ENCODE measurements around the gene TMEM98. TPM values are rescaled to one million over a fixed set of nuclear protein-coding genes. Genes with fewer than 3 reads are reported as not detected.

TMEM98 gene
- total and polyA plus RNA-seq, 9 of the 15 experiments (the other 6 are each of a cell fraction or from before 2014, with no cell fraction given): 33.5 to 164 (median 84.7) TPM

DNA sequence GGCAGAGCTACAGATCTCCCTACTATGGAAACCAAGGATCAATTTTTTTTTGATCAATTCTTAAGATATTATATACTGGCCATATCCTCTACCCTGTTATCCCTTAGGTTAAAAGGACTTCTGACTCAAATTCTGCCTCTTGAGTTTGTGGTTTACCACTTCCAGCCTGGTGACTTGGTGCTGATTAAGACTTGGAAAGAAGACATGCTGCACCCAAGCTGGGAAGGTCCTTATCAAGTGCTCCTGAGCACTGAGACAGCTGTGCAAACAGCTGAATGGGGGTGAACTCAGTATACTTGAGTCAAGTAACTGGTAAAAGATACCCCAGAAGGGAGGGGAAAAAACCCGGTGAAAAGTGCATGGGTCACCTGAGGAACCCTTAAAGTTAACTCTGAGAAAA lies 43.2 kb downstream of the TMEM98 start:
- H3K79me2 ChIP-seq (ENCODE audit: control insufficient read depth, insufficient read depth, low read length): no peaks in the 10 kb centered on the region
- CTCF ChIA-PET (ENCODE audit: low intra/inter-chr PET ratio): no interaction called here
- no peak overlapping the region for H3K9ac ChIP-seq (ENCODE audit: insufficient read depth in 1 of 2, low read depth in 2 of 2, low read length in 2 of 2)
- ATAC-seq (peak; percentile 87), DNase-seq (ENCODE audit: extremely low read depth in 1 of 4, low spot score in 3 of 4) (peak; percentile 48 to 95 (median 64)), FAIRE-seq (peak; percentile 96)
- peaks cover 3 to 31% of the 10 kb centered on the region in 2 experiments; a peak in 4 of 5 replicates for H3K4me1 ChIP-seq (replicated peaks in 1 of 2; ENCODE audit: control insufficient read depth in 2 of 2, insufficient read depth in 2 of 2, low read length in 2 of 2)
- no peaks in the 10 kb centered on the region for H4K20me1 ChIP-seq (replicated peaks; ENCODE audit: control insufficient read depth, insufficient read depth, low read length)
- intact Hi-C loops (cut with micrococcal nuclease): no loop called here
- peak overlapping the region; percentile 6; the same call in 1 of the 2 replicates for H3K4me2 ChIP-seq (ENCODE audit: insufficient read depth, low read length)
- H3K9me3 ChIP-seq (replicated peaks; ENCODE audit: control insufficient read depth, insufficient read depth, low read depth, low read length): no peaks in the 10 kb centered on the region
- no peaks in the 10 kb centered on the region for H3K27me3 ChIP-seq (ENCODE audit: control insufficient read depth in 2 of 2, insufficient read depth in 2 of 2, low read length in 2 of 2)
- no TSS peak for BruUV-seq (replicated peaks)
- H3K9me1 ChIP-seq (ENCODE audit: control insufficient read depth, insufficient read depth, low read length): no peaks in the 10 kb centered on the region
- H3K4me3 ChIP-seq: no peak overlapping the region
- in situ Hi-C loops (cut with MboI): no loop called here
- POLR2A ChIA-PET: interaction anchor here (0.6 to 1.2 kb wide), 5 partner anchors 9 to 523 kb away, joined by 3 to 5 read pairs (median 4); partner anchors contain the start of gene SPACA3
- no peak overlapping the region for H2AFZ ChIP-seq (ENCODE audit: low read depth, low read length)
- no peak overlapping the region; the same call in 2 of the 3 replicates for H3K27ac ChIP-seq (ENCODE audit: extremely low read depth, low read depth, low read length)
- H3K36me3 ChIP-seq (ENCODE audit: control insufficient read depth, insufficient read depth, low read length): no peaks in the 10 kb centered on the region
- 0% methylated on average over 1 of the region's 1 CpG for WGBS (ENCODE audit: insufficient coverage, low coverage, missing lambda C conversion rate)
- TF ChIP-seq RBM14 (IDR thresholded peaks at IDR 0.05; ENCODE audit: borderline replicate concordance, insufficient read depth, low read depth, low read length): no peak
- no peak for TF ChIP-seq NR3C1 (CRISPR knock-in tag; IDR thresholded peaks at IDR 0.05)
- no peak for TF ChIP-seq NCOA6 (IDR thresholded peaks at IDR 0.05)
- no peak for TF ChIP-seq CHAMP1 (IDR thresholded peaks at IDR 0.05)
- TF ChIP-seq ILF3 (IDR thresholded peaks at IDR 0.05; ENCODE audit: borderline replicate concordance): no peak
- TF ChIP-seq, protein P1, sequence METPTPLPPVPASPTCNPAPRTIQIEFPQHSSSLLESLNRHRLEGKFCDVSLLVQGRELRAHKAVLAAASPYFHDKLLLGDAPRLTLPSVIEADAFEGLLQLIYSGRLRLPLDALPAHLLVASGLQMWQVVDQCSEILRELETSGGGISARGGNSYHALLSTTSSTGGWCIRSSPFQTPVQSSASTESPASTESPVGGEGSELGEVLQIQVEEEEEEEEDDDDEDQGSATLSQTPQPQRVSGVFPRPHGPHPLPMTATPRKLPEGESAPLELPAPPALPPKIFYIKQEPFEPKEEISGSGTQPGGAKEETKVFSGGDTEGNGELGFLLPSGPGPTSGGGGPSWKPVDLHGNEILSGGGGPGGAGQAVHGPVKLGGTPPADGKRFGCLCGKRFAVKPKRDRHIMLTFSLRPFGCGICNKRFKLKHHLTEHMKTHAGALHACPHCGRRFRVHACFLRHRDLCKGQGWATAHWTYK (CRISPR knock-in tag; IDR thresholded peaks at IDR 0.05): no peak
- no peak for TF ChIP-seq PHB (CRISPR knock-in tag; IDR thresholded peaks at IDR 0.05)
- TF ChIP-seq SPI1 (IDR thresholded peaks at IDR 0.05; ENCODE audit: borderline replicate concordance, low read depth, low read length): no peak
- TF ChIP-seq FOSL1 (tag; conservative IDR thresholded peaks at IDR 0.05): peak; percentile 83
- TF ChIP-seq NELFE (IDR thresholded peaks at IDR 0.05; ENCODE audit: insufficient read depth, insufficient read length): no peak
- TF ChIP-seq FOXK1 (CRISPR knock-in tag; IDR thresholded peaks at IDR 0.05; ENCODE audit: borderline replicate concordance): no peak
- no peak for TF ChIP-seq TCF7L2 (IDR thresholded peaks at IDR 0.05; ENCODE audit: low read depth, low read length)
- TF ChIP-seq DIDO1 (tag; IDR thresholded peaks at IDR 0.05; ENCODE audit: low read depth): no peak
- TF ChIP-seq ZBTB49 (CRISPR knock-in tag; IDR thresholded peaks at IDR 0.05; ENCODE audit: borderline replicate concordance): no peak
- no peak for TF ChIP-seq HDGF (IDR thresholded peaks at IDR 0.05)
- TF ChIP-seq MEF2A (IDR thresholded peaks at IDR 0.05; ENCODE audit: control insufficient read depth, low read depth, low read length): 0 out of 2 replicates have a peak, but pooled peaks have one; percentile 25
- TF ChIP-seq NCOR1 (IDR thresholded peaks at IDR 0.05): peak; percentile 89
- TF ChIP-seq MTA2 (IDR thresholded peaks at IDR 0.05; ENCODE audit: low read depth): peak; percentile 80
- TF ChIP-seq TGIF2 (CRISPR knock-in tag; IDR thresholded peaks at IDR 0.05): no peak

Data from K562 (cell line).